GM10847 (cell line): ENCODE data around the gene TBATA.

Experiments
- POLR2A ChIP-seq: IDR thresholded peaks from 2 replicates; pipeline ENCODE4 v1.6.1; 2011; ENCODE audit not compliant: insufficient read length; ENCODE audit errors: extremely low read depth

TBATA gene

GRCh38 chr10:70729763-70730357 is 55.3 kb downstream of the TBATA start:
- TF ChIP-seq POLR2A = no peak

- no peak for TF ChIP-seq POLR2A
Measured at GRCh38 chr10:70728328-70728727, 56.8 kb downstream of the TBATA start.

GRCh38 chr10:70726909-70727495 is 58.2 kb downstream of the TBATA start:
- no peak for TF ChIP-seq POLR2A

GRCh38 chr10:70723771-70724170 is 61.4 kb downstream of the TBATA start:
- no peak for TF ChIP-seq POLR2A

- no peak for TF ChIP-seq POLR2A
Measured at GRCh38 chr10:70722820-70723424, 62.3 kb downstream of the TBATA start.
